HL-60/S4 treated with phorbol 12-myristate 13-acetate at 8.2 ng/mL for 4 days and 3 days (cell line): ENCODE measurements around the gene SEC14L3.

Experiments used
- in situ Hi-C: fragments of 300-500 bp; cut with MboI; formaldehyde crosslinking; loops from 2 replicates; pipeline ENCODE4 v1.15.0; 2022; ENCODE audit warnings: low sequenced_read_pairs

SEC14L3 gene

DNA sequence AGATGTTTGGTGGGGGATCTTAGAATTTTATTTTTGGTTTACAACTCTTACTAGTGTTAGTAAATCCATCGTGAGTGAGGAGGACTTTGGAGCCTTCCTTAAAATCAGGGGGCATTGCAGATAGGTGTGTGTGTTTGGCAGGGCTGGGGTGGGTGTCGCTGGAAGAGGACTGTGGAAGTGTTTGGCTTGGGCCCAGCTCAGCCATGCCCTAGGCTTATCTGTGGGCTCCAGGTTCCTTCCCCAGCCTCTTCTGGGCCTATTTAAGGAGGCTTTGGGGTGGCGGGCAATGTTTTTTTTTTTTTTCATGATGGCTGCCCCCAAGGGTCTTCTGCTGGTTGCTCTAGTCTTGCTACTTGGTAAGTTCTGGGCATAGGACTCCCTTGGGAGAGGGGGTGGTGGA, 24.2 kb downstream of the SEC14L3 start:
- in situ Hi-C loops: no loop called here

DNA sequence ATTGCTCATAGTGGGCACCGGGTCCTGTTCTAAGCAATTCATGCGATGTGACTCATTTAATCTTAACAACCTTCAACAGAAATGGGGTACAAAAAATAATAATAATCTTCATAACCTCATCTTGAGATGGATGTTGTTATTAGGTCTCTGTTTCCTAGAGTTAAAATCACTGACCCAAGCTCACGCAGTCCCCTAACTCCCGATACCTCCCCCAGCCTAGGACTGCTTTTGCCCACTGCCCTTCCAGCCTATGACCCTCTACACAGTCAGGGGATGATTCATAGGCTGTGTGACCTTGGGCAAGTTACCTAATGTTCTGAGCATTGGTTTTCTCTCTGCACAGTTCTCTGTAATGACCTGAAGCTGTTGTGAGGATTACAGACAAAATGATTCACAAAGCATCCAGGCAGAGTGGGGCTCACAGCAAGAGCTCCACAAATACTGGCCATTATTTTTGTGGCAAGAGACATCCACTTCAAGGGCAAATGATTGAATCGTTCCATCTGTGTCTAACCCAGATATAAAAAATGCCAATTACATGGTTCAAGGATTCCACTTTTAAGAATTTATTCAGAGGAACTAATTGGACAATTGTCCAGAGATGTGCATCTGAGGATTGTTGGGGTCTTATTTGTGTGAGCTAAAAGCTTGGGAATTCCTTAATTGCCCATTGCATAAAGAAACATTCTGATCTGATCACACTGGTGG, 26.2 kb downstream of the SEC14L3 start:
- in situ Hi-C loops: no loop called here

GRCh38 chr22:30444632-30445437, 27.0 kb downstream of the SEC14L3 start:
- in situ Hi-C loops: no loop called here

- in situ Hi-C loops: no loop called here
These were observed 30.7 kb downstream of the SEC14L3 start for GRCh38 chr22:30441088-30441487.

- in situ Hi-C loops: no loop called here
These were observed 32.0 kb downstream of the SEC14L3 start for GRCh38 chr22:30439836-30440235.

- in situ Hi-C loops: no loop called here
These were observed 32.6 kb downstream of the SEC14L3 start for GRCh38 chr22:30439226-30439625.

DNA sequence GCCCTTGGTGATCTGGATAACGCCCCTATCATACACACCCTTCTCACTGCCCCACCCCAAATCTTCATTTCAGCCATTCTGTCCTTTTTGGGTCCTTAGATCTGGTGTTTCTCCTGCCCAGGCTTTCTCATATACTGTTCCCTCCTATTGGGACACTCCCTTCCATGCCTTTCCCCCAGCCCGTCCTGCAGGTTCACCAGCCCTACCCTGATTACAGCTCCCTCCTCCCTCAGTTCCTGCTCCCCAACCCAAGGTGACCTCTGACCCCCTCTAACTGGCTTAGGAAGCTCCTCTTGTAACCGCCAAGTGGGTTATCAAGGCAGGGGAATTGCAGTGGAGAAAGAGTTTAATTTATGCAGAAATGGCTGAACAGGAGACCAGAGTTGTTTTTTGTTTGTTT, 33.3 kb downstream of the SEC14L3 start:
- in situ Hi-C loops: no loop called here

GRCh38 chr22:30436196-30436595, 35.6 kb downstream of the SEC14L3 start:
- in situ Hi-C loops: no loop called here

DNA sequence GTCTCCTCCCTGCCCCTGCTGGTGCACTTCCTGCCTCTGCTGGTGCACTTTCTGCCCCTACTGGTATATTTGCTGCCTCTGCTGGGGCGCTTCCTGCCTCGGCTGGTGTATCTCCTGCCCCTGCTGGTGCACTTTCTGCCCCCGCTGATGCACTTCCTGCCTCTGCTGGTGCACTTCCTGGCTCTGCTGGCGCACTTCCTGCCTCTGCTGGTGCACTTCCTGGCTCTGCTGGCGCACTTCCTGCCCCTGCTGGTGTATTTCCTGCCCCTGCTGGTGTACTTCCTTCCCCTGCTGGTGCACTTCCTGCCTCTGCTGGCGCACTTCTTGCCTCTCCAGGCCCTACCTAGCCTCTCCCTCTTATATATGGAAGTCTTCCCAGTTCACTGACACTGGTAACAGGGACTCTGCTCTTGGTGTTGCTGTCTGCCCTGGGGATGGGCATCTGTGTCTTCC, 36.1 kb downstream of the SEC14L3 start:
- in situ Hi-C loops: no loop called here

DNA sequence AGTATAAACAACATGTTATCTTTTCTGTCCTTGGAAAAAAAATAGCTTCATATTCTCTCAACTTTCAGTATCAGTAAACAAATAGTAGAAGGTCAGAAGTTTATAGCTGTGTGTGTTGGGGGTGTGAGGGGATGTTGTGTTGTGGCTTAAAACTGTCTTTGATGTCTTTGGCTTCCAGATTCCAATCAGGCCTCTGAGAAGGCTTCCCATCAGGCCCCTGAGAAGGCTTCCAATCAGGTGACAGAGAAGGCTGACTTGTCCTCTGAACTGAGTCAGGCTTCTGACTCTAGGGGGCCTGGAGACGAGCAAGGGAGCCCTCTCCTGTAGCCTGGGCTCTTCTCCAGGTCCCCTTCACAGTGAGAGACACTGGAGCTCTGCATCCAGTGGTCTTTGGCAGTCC, 37.0 kb downstream of the SEC14L3 start:
- in situ Hi-C loops: no loop called here

DNA sequence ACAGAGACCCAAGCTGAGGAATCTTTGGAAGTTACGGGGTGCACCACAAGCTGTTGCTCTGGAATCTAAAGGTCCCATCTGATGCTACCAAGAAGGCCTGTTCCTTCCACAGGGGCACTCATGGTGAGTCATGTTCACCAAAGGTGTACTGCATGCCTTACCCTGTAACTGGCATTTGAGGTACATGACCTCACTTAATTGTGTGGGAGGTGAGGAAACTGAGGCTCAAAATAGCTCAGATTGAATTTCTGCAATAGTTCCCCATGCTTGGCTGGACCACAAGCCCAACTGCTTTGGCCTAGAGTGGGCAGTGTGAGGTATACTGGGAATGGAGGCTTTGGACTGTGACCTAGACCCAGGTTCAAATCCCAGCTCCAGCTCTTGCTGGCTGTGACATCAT, 38.0 kb downstream of the SEC14L3 start:
- in situ Hi-C loops: no loop called here

DNA sequence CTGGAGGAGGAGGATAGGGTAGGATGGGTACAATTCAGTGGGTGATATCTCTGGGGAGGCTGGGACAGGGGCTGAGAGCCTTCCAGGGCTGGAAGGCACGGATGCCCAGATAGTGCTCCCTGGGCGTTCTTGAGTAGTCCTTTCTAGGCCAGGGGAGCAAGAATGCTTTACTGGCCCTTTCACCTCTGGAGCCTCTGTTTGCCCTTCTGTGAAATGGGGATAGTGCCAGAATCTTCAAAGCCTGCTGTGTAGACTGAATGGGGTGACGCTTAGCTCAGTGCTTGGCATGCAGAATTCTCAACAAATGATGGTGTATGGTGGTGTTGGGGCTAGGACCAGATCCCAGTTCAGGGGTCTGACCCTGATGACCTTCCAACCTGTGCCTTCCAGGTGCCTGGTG, 38.6 kb downstream of the SEC14L3 start:
- in situ Hi-C loops: no loop called here

DNA sequence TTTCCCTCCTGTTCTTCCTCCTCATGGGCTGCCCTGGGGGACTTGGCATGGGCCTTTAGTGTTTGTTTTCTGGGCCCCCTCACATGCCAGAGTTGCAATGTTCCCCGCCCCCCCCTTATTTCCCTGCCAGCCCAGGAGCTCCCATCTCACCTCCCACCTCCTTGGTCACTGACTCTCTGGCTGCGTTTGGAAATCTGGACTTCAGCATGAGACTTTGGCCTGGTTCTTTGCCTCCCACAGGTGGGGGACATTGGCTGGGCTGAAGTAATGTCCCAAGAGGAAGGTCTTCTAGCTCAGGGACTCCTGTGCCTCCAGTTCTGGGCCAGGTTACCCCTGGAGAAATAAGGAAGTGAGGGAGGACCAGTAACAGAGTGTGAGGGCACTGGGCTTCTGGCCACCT, 39.3 kb downstream of the SEC14L3 start:
- in situ Hi-C loops: no loop called here

- in situ Hi-C loops: no loop called here
These were observed 39.7 kb downstream of the SEC14L3 start for GRCh38 chr22:30432096-30432495.

DNA sequence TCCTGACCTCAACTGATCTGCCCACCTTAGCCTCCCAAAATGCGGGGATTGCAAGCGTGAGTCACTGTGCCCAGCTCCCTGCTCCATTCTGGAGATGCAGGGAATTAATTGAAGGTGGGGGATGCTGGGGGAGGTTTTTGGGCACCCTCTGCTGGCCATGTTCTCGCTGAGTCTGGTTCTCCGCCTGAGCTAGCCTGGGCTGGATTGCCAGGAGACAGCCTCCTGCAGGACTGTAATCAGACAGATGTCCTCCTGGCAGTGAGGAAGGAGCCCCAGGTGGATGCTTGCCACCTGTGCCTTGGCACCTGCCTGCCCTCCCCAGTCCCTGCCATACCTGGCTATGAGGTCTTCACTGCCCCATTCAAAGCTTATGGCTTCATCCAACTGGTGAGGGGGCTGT, 40.9 kb downstream of the SEC14L3 start:
- in situ Hi-C loops: no loop called here

GRCh38 chr22:30429887-30430286, 41.9 kb downstream of the SEC14L3 start:
- in situ Hi-C loops: no loop called here

GRCh38 chr22:30427871-30428270, 43.9 kb downstream of the SEC14L3 start:
- in situ Hi-C loops: no loop called here

- in situ Hi-C loops: no loop called here
These were observed 45.1 kb downstream of the SEC14L3 start for GRCh38 chr22:30426388-30427353.

DNA sequence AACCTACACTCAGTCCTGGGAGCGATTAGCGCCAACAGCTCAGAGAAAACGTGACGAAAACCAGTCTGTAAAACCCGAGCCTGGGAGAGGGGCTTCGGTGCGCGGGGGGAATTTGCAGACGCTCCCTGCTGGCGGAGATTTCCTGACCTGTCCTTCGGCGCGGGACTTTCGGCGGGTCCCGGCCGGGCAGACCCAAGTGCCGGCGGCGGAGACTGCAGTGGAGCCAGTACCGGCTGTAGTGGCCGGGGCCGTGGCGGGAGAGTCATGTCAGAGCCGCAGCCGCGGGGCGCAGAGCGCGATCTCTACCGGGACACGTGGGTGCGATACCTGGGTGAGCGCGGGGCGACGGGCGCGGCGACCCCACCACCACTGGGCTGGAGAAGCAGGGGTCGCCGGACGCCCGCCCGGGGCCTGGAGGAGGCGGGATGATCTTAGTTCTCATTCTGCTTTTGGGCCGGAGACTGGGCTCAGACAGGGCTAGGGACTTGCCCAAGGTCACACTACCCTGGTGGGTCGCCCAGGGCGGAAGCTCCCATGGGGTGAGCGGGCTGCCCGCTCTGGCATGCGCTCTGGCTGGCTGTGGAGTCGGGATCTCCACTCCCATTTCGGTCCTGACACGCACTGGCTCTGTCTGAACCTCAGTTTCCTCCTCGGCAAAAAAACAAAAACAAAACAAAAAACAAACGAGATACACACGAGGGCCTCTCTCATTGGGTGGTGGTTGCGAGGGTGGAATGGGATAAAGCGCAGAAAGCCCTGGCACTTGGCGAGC, 46.0 kb downstream of the SEC14L3 start, which contains the start of gene MTFP1:
TSS of gene MTFP1 (plus strand) at position 153 of the 772 bp plus-strand sequence. CDS start at position 265, 112 bp downstream.
- in situ Hi-C loops: no loop called here

DNA sequence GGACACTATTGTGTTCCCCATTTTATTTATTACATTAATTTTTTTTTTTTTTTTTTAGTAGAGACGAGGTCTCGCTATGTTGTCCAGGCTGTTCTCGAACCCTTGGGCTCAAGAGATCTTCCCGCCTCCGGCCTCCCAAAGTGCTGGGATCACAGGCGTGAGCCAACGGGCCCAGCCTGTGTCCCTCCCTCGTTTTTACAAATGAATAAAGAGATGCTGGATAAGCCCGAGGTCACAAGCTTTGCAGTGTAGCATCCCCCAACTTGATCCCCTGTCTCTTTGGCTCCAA, 46.5 kb downstream of the SEC14L3 start:
- in situ Hi-C loops: no loop called here
